ENCODE data around the gene GTF2H2.
"Not testable (repeated sequence)": the region's sequence is repeated elsewhere in the genome, so short reads cannot be mapped to it uniquely, and the experiment has no call there.

GRCh38 chr5:71082898-71083297, 15.4 kb upstream of the GTF2H2 start:
- TF ChIP-seq CTCF (IDR thresholded peaks at IDR 0.05); EZH2 (IDR thresholded peaks at IDR 0.05; ENCODE audit: borderline replicate concordance, insufficient read depth, low read depth, low read length, poor library complexity, severe bottlenecking): not testable (repeated sequence)

Measured in B cell (primary cell).